Activated CD4-positive, alpha-beta T cell treated with anti-CD3 and anti-CD28 coated beads, Interleukin-2, amount 50 U/mL, for 24 hours (primary cell): ENCODE data around the gene KDM5B.

Source experiments
- DNase-seq, 2 donors: peaks; one replicate each; pipeline ENCODE4 v3.0.0-alpha.2; 2020; ENCODE audit warnings: low read depth in 1 of 2, low spot score in 1 of 2

The KDM5B gene

DNA sequence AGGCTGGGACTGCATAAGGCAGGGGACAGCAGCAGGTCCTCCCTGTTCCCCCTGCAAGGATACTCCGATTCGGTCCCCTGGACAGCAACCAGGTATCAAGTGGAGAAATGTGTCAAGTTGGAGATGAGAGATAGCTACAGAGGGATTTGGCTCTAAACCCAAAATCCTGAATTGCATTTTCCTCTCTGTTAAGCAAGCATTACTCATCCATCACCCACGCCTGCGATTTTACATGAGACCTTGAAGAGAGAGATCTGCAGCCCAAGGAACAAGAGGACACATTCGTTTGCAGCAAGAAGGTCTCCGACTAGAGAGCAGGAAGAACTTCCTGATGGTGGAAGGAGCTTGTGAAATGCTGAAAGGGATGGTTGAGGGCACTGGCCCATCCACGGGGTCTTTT lies 119.8 kb downstream of the KDM5B start:
- DNase-seq: no peak

DNA sequence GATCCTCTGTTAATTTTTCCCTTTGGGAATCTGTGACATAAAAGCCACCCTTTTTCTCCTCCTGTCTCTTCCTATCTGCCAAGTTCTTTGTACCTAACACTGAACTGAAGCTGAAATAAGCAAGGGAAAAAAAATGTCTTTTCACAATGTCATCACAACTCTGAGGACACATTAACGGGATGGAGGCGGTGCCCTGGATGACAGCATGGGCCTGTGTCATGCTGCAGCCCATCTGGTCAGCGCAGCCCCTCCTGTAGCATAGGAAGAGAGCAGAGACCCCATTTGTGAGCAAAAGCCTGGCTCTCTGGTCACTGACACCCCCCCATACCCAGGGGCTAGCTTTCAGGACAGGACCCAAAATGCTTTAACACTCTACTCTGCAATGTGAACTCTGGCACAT lies 120.4 kb downstream of the KDM5B start:
- DNase-seq: no peak

DNA sequence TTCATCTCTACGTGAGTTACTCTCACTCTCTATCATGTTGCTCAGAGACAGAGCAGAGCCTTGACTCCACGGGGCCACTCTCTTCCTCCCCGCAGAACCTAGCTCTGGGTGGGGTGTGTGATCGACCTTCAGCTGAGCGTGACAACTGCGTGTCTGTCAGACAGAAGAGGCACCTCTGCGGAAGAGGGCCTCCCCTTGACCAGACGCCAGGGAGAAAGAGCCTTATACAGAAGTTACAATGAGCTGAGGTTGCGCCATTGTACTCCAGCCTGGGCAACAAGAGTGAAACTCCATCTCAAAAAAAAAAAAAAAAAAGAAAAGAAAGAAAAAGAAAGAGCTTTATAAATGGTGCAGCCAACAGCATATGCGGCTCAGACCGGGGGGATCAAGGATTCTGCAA lies 120.9 kb downstream of the KDM5B start:
- DNase-seq: no peak

DNA sequence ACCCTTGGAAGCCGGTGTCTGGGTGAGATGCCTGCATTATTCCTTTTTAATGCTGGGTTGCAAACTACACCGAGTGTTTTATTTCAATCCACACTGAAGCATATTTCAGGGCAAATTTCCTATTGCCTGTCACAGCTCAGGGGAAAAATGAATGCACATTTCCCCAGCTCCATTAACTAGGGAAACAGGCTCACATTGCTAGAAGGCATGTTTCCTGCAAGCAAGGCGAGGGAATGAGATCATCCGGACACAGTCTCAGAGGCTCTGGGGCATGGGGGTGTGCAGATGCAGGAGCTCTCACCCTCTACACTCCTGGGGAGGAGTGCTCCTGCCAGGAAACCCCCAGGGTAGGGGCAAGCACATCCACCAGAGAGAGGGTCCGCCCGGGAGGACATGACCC lies 122.6 kb downstream of the KDM5B start:
- DNase-seq: no peak

DNA sequence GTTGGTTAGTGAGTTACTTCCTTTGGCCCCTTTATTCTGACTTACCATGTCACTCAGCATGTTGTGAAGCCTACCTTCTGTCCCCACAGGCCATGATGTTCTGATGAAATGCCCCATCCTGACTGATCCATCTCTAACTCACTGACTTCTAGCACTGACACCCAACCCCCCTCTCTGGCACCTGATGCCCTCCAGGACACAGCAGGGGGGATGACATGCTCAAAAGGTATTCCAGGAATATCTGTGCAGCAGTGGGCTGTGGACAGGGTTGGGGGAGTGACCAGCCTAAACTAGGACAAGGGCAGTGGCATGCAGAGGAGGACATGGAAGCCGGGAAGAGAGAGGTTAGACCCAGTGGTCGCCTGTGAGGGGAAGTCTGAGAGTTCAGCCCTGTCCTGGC lies 123.5 kb downstream of the KDM5B start:
- no peak for DNase-seq

DNA sequence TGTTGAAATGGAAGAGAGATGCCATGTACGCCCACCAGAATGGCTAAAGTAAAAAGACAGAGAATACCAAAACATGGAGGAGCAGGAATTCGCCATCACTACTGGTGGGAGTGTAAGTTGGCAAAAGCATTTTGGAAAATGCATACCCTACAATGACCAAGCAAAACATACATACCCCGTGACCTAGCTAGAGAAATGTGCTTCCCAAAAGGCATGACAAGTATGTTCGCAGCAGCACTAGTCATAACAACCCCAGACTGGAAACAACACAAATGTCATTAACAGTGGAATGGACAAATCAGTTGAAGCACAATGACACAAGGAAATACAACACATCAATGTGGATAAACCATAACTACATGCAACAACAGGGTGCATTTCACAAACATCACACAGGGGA lies 125.2 kb downstream of the KDM5B start:
- DNase-seq: no peak

DNA sequence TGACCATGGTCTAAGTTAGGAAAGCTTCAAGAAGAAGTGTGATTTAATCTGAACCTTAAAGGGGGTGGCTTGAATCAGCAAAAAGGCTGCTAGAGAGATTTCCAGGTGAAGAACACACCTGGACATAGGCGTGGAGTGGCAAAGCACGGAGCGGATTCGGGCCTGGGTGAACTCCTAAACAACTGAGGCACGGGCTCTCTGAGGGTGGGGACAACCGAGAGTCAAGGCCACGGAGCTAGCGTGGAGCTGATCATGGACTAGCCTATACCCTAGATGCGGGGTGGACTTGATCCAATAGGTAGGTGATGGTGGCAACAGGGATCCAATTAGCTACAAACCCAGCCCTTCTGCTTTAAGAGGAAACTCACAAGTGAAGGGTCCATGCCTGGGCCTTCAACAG lies 125.7 kb downstream of the KDM5B start:
- DNase-seq: no peak

DNA sequence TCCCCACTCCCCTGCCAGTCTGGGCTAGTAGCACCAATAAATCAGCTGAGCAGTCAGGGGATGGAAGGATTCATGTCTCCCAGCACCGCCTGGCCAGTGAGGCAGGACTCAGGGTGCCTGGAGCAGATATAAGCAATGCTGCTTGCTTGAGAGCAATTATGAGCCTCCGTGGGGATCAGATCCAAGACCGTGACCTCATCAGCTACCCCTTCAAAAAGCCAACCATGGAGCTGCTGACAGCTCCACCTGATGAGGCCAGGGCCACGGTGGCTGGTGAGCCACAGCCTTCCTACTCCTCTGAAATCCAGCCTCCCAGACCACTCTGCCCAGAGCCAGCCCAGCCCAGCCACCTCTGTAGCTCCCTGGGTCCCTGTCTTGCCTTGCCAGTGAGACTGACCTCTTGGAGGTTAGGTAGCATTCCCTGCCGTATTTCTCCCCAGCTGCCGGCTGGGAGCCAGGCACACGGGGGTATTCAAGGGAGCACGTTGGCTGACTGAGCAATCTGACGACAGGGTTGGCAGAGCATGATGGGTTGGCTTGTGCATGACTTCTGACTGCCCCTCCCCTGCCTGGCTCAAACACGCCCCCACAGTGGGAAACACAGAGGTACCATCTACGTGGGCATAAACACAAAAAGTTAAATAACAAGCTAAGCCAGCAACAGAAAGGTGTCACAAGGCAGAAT lies 126.3 kb downstream of the KDM5B start:
- DNase-seq: no peak

DNA sequence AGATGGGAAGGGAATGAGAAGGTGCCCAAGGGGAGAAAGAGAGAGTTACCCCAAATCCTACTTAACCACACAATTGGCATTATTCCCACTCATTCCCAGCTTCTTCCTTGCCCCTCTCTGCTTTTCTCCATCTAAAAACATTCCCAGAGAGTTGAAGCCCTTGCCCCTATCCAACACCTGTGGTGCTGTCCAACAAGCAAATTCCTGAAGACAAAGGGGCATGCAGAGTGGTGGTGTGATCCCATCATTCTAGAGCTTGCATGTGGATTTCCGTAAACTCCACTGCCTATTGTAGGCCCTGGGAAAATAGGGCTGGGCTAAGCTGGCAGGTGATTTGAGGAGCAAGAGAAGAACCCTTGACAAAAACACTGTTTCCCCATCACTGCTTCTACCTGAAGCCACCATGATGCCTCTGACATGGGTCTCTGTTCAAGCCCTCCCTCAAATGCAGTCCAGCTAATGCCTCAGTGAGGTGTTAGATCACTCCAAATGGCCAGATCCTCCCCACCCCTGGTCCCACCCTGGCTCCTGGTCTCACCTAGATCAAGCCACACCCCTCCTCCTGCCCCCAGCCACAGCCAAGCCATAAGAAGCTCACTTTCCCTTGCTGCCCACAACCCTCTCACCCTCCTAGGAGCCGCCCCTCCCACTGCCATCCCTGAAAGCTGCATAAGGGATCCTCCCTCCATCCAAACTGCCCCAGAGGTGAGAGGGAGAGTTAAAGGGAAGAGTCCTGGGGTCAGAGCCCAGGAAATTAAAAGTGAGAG lies 127.5 kb downstream of the KDM5B start:
- DNase-seq: no peak

DNA sequence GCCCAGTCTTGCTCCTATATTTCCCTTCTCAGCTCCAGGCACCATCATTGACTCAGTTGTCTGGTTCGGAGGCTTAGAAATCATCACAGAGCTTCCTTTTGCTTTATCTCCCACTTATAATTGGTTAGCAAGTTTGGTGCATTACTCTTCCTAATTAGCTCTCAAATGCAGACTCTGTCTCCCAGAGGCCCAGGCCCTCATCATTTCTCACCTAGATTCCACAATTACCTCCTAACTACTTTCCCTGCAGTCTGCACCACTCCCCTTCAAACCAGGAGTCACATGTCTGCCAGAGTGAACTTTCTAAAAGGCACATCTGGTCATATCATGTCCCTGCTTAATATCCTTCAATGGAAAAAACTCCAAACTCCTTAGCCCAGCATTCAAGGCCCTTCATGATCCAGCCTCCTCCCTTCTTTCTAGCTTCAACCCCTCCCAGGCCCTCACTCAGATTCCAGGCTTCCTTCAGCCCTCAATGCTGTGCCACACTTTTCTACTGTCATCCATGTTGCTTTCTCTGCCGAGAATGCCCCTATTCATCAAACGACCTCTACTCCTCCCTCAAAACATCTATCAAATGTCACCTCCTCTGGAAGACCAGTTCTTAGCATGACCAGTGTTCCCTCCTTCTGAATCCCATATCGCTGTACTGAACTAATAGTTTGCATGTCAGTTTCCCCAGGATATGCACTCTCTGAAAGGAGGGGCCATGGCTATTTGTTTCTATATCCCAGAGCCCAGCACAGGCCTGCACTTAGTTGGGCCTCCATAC lies 128.6 kb downstream of the KDM5B start:
- no peak for DNase-seq

DNA sequence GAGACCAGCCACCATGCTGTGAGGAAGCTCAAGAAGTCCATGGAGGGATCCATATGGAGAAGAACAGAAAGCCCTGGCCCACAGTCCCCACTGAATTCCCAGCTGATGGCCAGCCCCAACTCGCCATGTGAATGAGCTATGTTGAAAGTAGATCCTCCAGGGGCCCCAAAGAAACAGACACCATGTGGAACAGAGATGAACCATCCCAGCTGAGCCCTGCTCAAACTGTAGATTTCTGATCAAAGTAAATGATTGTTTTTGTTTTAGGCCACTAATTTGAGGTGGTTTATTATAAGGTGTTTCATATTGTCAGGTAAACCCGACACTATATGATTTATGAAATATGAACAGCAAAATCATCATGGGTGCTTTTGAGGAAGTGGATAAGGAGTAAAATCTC lies 130.8 kb downstream of the KDM5B start:
- DNase-seq: no peak
